Urothelium cell line (cell line): ENCODE measurements around the gene RIPPLY3.

ENCODE experiments used
- DNase-seq: peaks from one replicate; pipeline ENCODE4 v3.0.0; 2011; ENCODE audit warnings: low spot score, mixed read lengths
- FAIRE-seq: peaks from 2 replicates; lab custom pipeline; 2011; peaks lifted over from hg19 to GRCh38; lab: Jason Lieb, UNC

Gene RIPPLY3, protein sequence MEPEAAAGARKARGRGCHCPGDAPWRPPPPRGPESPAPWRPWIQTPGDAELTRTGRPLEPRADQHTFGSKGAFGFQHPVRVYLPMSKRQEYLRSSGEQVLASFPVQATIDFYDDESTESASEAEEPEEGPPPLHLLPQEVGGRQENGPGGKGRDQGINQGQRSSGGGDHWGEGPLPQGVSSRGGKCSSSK

DNA sequence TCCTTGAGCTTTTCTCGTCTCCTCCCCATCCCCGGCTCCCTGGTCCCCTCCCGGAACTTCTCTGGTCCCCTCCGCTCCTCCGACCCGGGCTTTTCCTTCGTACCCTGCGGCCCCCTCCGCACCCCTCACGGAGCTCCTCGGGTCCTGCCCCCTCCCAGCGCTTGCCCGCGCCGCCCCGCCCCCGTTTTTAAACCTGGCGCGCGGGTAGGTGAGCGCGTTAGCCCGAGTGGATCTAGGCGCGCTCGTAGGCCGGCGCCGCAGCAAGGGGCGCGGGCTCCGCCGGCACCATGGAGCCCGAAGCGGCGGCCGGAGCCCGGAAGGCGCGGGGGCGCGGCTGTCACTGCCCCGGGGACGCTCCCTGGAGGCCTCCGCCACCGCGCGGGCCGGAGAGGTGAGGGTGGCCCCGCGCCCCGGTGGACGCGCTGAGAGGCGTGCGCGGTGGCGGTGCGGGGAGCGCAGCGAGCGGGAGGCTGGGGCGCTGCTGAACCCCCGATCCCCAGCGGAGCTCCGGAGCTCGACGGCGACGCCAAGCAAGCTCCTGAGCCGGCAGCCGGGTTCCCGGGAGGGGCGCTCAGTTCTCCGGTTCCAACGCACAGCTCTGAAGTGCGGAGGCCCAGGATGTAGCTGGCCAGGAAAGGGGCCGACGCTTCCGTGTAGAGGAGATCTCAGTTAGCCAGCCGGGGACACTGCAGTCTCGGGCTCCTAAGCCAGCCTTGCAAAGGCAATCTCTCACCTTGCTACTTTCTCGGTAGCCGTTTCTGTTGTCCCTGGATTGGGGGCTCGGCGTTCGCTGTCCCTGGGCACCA is at the start of gene RIPPLY3:
Gene RIPPLY3 (plus strand): TSS at position 217 of the 806 bp plus-strand sequence. CDS start 71 bp downstream, at position 288.
- no peak for FAIRE-seq
- no peak for DNase-seq

DNA sequence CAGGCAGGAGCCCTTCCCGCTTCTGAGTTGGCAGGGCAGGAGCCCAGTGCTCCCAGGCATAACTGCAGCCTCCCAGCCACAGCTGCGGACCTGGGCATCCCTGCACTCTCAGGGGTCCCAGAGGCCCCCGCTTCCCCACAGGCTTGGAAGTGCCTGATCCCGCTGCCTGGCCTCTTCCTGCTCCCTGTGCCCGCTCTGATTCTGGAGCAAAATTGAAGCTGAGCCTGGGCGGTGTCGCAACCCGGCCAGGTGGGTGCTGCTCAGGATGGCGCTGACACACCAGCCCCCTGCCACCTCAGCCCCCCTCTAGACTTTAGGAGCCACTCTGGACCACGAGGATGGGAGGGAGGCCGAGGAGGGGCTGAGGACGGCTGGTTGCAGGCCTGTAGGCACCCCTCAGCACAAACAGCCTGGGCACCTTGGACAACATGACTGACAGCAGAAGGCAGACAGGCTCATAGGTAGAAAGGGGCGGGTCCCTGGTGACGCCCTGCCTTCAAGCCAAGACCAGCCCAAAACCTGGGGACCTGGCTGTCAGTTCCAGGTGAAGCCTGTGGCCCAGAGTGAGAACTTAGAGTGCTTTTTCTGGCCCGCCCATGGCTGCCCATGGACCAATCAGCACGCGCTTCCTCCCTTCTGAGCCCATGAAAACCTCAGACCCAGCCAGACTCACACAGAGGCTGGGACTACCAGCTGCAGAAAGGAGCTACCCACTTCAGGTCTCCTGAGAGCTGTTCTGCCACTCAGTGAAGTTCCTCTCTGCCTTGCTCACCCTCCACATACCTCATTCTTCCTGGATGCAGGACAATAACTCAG is 47.3 kb upstream of the RIPPLY3 start:
- no peak for DNase-seq
- FAIRE-seq: no peak

DNA sequence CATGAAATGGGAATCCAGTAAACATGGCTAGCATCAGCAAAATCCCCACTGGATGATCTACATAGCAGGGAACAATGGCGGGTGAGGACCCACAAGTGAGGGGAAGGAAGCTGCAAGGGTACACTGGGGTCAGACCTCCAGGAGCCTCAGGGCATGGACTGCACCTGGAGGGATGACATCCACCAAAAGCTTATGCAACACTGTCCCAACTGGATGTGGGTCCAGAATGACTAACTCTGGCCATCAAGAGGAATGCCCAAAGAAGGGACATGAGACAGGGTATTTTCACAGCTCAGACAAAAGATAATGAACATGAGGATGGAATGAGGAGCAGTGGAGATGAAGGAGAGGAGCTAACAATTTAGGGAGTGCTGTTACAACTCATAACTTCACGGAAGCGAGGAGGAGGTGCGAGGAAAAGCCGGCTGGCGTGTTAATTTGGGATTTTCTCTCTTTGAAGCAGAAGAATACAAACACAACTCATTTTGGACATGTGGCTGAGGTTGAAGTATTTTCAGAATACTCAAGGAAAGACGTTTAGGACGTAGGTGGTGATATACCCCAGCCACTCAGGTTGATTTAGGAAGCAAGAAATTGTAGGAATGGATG is 45.7 kb upstream of the RIPPLY3 start:
- no peak for DNase-seq
- FAIRE-seq: no peak

DNA sequence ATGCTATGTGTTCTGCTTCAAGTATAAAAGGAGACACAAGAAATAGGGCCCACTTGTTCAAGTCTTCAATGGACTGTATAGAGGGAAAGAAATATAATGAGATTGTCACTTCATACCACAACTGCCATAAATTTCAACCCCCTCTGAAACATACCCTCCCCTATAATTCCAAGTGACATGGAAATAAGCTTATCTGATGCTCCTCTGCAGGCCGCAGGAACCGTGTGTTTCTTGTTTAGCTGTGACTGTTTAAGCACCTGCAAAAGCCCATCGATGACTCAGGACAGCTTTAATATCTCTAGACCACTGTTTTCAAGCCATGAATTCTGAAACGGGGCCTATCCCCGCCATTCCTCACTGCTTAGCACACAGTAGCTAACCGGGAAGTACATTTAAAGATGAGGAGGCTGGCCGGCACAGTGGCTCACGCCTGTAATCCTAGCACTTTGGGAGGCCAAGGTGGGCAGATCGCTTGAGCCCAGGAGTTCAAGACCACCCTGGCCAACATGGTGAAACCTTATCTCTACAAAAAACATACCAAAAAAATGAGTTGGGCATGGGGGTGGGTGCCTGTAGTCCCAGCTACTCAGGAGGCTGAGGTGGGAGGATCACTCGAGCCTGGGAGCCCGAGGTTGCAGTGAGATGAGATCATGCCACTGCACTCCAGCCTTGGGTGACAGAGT is 44.3 kb upstream of the RIPPLY3 start:
- FAIRE-seq (no peak), DNase-seq (no peak)

DNA sequence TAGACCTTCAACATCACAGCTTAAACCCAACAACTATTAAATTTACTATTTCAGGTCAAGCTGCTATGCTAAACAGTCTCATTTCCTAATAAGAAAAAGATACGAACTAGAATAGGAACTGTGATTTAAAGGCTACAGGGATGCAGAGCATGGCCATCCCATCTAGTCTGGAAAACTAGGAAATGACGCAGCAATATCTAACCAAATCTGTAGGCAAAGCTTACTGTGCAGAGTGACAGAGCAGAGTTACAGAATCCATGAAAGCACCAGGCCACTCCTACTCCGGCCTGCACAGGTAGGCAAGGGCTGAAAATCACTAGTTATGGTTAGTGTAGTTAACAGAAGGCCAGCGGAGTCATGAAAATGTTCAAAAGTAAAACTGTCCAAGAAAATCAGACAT is 42.1 kb upstream of the RIPPLY3 start:
- DNase-seq: no peak
- no peak for FAIRE-seq

DNA sequence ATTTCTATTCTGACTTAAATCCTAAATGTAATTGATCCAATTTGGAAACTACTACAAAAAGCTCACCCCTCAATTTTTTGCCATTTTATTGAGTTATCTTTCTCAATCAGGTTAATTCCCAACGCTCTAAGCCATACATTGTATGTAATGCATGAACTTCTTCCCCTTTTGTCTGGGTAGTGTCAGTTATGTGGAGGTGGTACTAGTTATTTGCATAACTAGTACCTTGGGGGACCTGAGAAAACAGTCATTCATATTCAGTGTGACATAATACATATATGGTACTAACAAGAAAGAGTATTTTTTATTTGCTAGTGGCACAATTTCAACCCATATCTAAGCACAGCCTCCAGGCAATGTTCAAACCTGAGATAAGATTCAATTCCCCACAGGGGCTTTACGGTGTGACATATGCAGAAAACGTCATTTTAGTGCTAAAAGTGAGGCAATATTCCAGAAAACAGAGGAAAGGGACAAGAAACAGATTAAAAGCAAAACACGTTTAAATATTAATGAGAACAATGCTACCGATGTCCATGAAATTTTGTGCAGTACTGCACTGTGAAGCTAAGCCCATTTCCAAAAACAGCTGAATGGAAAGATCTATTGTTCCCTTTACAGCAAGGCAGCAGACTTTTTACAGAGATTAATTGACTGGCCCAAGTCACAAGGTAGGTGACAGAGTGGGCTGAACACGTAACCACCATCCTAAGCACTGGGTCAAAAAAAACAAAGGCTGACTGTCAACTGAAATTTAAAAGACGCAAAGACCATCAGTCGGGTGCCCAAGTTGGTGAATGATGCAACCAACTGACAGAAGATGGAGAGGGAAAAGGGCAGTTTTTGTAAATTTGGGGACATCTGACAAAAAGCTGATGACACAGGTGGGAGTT is 41.4 kb upstream of the RIPPLY3 start:
- DNase-seq (no peak), FAIRE-seq (no peak)

DNA sequence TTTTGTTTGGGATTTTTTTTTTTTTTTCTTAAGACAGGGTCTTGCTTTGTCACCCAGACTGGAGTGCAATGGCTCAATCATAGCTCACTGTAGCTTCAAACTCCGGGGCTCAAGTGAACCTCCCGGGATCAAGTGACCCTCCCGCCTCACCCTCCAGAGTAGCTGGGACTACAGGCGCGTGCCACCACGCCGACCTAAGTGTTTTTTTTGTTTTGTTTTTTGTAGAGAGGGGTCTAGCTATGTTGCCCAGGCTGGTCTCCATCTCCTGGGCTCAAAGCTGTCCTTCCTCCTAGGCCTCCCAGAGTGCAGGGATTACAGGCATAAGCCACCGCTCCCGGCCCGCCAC is 40.8 kb upstream of the RIPPLY3 start:
- no peak for FAIRE-seq
- no peak for DNase-seq

DNA sequence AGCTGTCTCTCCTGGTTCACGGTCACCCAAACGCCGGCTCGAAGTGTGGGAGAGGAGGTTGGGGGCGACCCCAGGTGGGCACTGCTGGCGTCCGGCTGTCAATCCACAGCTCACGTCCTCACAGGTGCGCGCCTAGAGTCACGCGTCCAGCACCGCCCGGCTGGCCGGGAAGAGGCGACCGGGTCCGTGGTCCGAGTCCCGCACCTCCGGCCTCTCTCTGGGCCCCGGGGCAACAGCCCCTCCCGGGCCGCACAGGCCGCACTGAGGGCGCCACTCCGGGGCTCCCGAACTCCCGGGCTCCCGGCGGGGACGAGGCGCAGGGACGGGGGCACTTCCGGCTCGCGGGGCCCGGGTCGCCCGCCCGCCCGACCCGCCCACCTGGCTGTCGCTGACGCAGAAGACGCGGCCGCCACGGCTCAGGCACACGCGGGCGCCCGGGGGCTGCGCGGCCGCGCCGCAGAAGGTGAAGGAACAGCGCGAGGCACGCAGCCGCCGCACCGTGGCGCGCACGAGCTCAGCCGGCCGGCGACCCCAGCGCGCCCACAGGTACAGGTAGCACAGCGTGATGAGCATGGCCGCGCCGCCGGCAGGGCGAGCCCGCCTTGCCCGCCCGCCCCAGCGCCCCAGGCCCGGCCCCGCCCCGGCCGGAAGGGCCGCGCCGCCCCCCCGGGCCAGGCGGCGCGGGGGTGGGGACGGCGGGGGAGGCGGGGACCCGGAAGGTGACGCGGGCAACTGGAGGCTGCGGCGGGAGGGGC is 40.3 kb upstream of the RIPPLY3 start, which contains the start of gene HLCS:
Gene HLCS (minus strand): TSS at position 604 of the 755 bp plus-strand sequence. CDS start 31 bp downstream, at position 573.
- FAIRE-seq: no peak
- DNase-seq: peak; percentile 64

DNA sequence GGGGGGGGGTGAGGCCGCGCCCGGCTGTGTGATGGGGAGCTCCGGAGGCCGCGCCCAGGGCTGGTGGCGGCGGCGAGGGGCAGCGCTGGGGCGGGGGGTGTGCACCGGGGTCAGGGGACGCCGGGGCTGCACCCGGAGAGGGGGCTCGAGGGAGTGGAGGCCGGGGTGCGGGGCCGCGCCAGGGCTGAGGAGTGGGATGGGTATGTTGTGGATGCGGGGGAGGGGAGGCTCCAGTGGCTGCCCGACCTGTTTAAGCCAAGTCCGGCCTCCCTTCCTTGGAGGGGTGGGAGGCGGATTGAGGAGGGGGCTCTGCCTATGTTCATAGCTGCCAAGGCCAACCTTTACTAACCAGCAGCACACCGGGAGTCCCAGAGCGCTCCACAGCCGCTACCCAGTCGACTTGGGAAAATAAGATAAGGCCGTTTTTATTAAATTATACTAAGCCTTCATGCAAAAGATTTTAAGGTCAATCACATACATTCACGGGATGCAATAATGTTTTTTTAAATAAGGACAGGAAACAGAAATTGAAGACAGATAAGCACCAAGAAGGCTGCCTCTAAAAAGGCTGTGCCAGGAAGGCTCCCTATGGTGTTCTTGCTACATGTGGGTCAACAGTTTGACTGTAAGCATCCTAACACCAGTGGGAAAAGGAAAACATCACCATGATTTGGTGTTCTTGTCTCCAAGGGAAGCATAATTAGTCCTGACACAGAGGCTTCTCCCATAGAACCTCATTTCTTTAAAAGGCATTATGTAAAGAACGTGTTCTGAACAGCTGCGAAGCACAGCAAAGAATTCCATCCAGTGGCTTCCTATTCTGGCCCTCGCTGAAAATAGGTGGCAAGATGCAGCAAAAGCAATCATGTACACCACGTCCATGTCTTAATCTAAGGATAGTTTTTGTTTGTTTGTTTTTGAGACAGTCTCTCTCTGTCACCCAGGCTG is 39.4 kb upstream of the RIPPLY3 start:
- peak; percentile 3 for DNase-seq
- FAIRE-seq: no peak

DNA sequence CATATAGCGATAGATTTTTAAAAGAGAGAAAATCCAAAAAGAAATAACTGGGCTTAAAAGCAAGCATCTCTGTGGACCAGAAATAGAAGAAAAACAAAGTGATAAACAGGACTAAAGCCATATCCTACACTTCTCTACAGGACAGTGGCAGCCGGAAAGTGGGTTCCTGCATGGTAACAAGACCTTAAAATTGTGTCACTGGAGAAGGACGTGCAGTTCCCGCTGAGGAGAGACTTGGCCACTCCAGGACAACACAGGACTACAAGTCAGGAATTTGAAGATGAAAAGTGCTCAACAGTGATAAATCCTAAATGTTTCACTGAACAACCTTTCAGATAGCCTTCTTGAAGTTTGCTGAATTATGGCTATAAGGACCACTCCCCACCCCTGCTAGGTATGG is 38.1 kb upstream of the RIPPLY3 start:
- FAIRE-seq (no peak), DNase-seq (no peak)

DNA sequence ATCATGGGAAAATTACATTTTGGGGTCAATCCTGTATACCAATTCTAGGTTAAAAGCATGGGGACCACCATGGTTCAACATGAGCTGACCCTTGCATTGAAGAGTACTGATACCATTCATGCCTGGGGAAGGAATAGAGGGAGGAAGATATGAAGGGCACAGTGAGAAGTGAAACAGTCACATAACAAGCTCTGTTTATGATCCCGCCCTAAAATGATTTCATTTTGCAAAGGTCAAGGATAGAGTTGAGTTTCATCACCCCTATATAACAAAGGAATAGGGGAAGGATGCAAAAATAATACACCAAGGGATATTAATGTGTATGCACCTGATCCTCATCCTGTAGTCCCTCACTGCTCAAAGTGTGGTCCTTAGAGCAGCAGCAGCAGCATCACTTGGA is 37.5 kb upstream of the RIPPLY3 start:
- no peak for FAIRE-seq
- no peak for DNase-seq

DNA sequence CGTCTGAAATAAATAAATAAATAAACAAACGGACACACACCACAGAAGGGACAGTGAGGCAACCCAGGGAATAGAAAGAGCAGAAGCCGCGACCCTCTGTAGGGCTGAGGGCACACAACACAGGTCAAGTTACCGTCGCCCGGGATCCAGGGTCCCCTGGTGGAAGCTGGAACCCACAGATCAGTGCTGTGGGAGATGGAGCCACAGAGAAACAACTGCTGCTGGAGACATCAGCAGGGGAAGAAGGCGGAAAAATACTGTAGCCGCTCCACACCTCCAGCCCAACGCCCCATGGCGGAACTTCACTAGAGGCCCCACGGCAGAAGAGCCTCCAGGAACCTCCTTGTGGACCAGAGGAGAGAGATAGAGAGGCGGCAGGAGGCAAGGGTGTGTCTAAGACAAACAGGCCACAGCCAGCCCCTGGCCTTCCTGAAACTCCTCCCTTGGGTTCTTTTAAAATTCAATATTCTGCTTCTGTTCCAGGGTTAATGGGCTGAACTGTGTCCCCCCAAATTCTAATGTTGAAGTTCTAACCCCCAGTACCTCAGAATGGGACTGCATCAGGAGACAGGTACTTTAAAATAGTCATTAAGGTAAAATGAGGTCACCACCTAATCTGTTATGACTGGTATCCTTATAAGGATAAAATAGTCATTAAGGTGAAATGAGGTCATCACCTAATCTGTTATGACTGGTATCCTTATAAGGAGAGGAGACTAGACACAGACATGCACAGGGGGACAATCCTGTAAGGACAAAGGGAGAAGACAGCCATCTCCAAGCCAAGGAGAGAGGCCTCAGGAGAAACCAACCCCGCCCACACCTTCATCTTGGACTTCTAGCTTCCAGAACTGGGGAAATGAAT is 32.3 kb upstream of the RIPPLY3 start:
- no peak for DNase-seq
- no peak for FAIRE-seq

DNA sequence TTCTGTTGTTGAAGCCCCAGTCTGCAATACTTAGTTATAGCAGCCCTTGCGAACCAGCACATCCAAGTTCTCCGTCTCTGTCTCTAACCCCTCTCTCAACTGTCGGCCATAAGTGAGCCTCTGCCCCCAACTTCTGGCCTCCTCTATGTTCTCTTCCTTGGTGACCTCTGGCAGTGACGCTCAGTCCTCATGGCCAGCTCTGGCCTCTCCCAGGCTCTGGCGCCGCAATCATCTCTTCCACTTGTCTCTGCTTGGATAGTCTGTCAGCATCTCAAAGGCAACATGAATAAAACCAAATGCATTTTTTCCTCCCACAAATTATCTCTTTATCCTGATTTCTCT is 31.7 kb upstream of the RIPPLY3 start:
- no peak for DNase-seq
- FAIRE-seq: no peak

DNA sequence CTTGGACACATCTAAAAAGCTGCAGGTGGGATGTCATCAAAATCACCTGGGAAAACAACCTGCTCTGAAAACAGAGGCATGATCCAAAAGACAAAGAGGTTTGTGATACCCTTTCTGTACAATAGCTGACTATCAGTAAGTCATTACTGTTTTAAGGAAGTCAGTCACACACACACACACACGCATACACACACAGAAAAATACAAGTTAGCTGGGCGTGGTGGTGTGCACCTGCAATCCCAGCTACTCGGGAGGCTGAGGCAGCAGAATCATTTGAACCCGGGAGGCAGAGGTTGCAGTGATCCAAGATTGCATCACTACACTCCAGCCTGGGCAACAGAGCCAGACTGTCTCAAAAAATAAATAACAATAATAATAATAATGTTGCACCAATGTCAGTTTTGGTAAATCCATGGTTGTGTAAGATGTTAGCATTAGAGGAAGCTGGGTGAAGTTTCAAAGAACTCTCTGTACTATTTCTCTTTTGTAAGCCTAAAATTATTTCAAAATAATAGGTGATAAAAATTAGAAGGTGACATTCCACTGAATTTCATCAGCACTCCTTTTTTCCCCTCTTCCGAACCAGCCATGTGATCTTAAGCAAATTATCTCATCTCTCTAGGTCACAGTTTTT is 30.2 kb upstream of the RIPPLY3 start:
- DNase-seq (no peak), FAIRE-seq (no peak)

DNA sequence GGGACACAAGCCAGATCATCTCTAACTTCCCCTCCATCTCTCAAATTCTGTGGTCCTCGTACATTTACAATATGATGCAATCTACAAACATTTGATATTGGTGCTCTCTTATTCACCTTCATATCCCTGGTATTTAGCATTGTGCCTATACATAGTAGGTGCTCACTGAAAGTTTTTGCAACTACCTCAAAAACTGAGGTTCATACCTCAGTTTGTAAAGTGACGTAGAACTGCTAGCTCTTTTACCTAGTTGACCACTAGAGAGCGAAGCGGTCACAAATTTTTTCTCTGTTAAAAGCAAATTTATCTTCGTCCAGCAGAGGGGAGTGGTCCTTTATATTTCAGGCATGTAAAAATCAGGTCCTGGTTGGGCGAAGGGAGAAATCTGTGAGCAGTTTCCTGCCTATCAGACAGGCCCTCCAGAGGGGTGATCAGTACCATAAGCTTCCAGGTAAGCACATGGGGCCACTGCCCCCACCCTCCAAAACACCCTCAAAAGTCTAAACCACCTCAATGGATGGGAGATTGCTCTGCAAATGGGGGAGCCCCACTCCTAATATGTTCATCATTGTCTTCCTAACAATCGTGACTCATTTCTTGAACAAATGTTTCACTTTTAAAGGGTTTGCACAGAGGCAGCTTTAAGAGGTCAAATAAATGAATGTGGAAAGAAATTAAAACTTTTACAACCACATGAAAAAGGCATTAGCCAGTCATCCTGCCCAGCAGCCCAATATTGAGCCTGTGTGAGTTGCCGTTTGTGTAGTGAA is 29.4 kb upstream of the RIPPLY3 start:
- peak; percentile 16 for DNase-seq

More for the DNA sequence above, 29.4 kb upstream of the RIPPLY3 start:
- no peak for FAIRE-seq
